Heart left ventricle (tissue), 13 donors: ENCODE data around the gene CRLF3.
"Not testable (repeated sequence)": the region's sequence is repeated elsewhere in the genome, so short reads cannot be mapped to it uniquely, and the experiment has no call there.

Experiments
- POLR2A ChIP-seq, 2 donors: fragments of 450-650 bp; IDR thresholded peaks; one replicate each; pipeline ENCODE4 v1.6.1; 2017; ENCODE audit warnings: antibody characterized with exemption in 2 of 2, mild to moderate bottlenecking in 2 of 2, moderate library complexity in 2 of 2
- TF ChIP-seq, protein P1 (sequence below), 12 donors: fragments of 200-600 bp; sonication (generic) in 4 of 12; IDR thresholded peaks; one replicate each; pipeline versions ENCODE4 v1.5.0 to v1.8.0; 2018 to 2022; ENCODE audit warnings: antibody characterized with exemption in 12 of 12, mild to moderate bottlenecking in 5 of 12
- donor health status: ischemic (EF 13 %, LVEDD 7.1; RV severe dilation, severe dysfunction).
- donor health status: DM: no; HTN: yes; CAD: no.
- donor health status: DM: no; HTN: no; CAD: no.
- donor health status: ischemic (EF 25% LVEDD 6.9; RV normal size, moderate dysfunction).
- donor health status: ischemic (EF 25% LVEDD 5.7; RV mildly dilated, moderate dysfunction).
- donor health status: ischemic (EF 35%, LVEDD 5.7; RV mildly dilated, moderate dysfunction).
- donor health status: nonischemic (EF 11% LVEDD 7.7; RV severe dilation, severe dysfunction).
- donor health status: DM: yes; HTN: yes; CAD: no.
- donor health status: PGD.
- donor health status: ischemic (EF 29% LVEDD 5.4; RV normal size, mild dysfunction).
- donor health status: nonischemic (EF 23%, LVEDD 6.1; RV moderate dilation, normal function).

GRCh38 chr17:30734153-30734552, 90.3 kb downstream of the CRLF3 start:
- TF ChIP-seq, protein P1, sequence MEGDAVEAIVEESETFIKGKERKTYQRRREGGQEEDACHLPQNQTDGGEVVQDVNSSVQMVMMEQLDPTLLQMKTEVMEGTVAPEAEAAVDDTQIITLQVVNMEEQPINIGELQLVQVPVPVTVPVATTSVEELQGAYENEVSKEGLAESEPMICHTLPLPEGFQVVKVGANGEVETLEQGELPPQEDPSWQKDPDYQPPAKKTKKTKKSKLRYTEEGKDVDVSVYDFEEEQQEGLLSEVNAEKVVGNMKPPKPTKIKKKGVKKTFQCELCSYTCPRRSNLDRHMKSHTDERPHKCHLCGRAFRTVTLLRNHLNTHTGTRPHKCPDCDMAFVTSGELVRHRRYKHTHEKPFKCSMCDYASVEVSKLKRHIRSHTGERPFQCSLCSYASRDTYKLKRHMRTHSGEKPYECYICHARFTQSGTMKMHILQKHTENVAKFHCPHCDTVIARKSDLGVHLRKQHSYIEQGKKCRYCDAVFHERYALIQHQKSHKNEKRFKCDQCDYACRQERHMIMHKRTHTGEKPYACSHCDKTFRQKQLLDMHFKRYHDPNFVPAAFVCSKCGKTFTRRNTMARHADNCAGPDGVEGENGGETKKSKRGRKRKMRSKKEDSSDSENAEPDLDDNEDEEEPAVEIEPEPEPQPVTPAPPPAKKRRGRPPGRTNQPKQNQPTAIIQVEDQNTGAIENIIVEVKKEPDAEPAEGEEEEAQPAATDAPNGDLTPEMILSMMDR (IDR thresholded peaks at IDR 0.05) = not testable (repeated sequence)
- not testable (repeated sequence) for TF ChIP-seq POLR2A (IDR thresholded peaks at IDR 0.05)
